ENCODE results near the gene RAD9B. TPM values are rescaled to one million over a fixed set of nuclear protein-coding genes. Genes with fewer than 3 reads are reported as not detected.
"Not testable (repeated sequence)": the region's sequence is repeated elsewhere in the genome, so short reads cannot be mapped to it uniquely, and the experiment has no call there.

RAD9B gene
- total and polyA plus RNA-seq, 2 of the 13 experiments (the other 11 are each of a cell fraction or from before 2014, with no cell fraction given), result 0.05 to 0.38 TPM

DNA sequence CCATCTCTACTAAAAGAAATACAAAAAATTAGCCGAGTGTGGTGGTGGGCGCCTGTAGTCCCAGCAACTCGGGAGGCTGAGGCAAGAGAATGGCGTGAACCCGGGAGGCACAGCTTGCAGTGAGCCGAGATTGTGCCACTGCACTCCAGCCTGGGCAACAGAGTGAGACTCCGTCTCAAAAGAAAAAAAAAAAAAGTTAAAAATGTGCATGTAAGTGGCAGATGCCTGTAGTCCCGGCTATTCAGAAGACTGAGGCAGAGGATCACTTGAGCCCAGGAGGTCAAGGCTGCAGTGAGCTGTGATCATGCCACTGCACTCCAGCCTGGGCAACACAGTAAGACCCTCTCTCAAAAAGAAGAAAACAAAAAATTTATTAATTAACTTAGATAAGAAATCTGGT, 15.9 kb downstream of the RAD9B start:
- WGBS (ENCODE audit: low lambda C conversion rate), result 55% methylated on average over 8 of the region's 8 CpGs
- H3K9me3 ChIP-seq (ENCODE audit: low read length); intact Hi-C loops (cut with micrococcal nuclease; ENCODE audit: unreplicated experiment); CTCF ChIA-PET (ENCODE audit: low intra/inter-chr PET ratio, low total read pairs); H3K36me3 ChIP-seq (replicated peaks in 1 of 2; ENCODE audit: control insufficient read depth in 1 of 2, insufficient read depth in 2 of 2, low read length in 2 of 2); H3K79me2 ChIP-seq (ENCODE audit: insufficient read depth, low read length); H3K27me3 ChIP-seq (ENCODE audit: control insufficient read depth in 1 of 2, insufficient read depth in 2 of 2, low read length in 2 of 2); H2AFZ ChIP-seq (ENCODE audit: low read length); FAIRE-seq; BruUV-seq (replicated peaks); ATAC-seq; H3K27ac ChIP-seq (ENCODE audit: extremely low read length, insufficient read depth, low read length); H3K4me3 ChIP-seq (replicated peaks in 1 of 3; ENCODE audit: insufficient read depth in 1 of 3, low read depth in 2 of 3, low read length in 3 of 3); DNase-seq (ENCODE audit: low spot score); H3K9ac ChIP-seq (ENCODE audit: insufficient read depth, low read depth, low read length); H3K4me2 ChIP-seq (ENCODE audit: low read depth, low read length); H4K20me1 ChIP-seq (ENCODE audit: insufficient read depth, low read length); H3K4me1 ChIP-seq (ENCODE audit: insufficient read depth, low read length); in situ Hi-C loops (cut with HindIII; ENCODE audit: extremely low pct_ligation_motif_present, low pct_unique_long_range_greater_than_20kb): not testable (repeated sequence)
- POLR2A ChIA-PET, result interaction anchor here (0.6 kb wide), 1 partner anchor 87 kb away, joined by 4 read pairs; no protein-coding TSS in a partner anchor
- TF ChIP-seq ZNF121 (CRISPR knock-in tag; IDR thresholded peaks at IDR 0.05), result peak; percentile 53; the same call in 1 of the 2 replicates

DNA sequence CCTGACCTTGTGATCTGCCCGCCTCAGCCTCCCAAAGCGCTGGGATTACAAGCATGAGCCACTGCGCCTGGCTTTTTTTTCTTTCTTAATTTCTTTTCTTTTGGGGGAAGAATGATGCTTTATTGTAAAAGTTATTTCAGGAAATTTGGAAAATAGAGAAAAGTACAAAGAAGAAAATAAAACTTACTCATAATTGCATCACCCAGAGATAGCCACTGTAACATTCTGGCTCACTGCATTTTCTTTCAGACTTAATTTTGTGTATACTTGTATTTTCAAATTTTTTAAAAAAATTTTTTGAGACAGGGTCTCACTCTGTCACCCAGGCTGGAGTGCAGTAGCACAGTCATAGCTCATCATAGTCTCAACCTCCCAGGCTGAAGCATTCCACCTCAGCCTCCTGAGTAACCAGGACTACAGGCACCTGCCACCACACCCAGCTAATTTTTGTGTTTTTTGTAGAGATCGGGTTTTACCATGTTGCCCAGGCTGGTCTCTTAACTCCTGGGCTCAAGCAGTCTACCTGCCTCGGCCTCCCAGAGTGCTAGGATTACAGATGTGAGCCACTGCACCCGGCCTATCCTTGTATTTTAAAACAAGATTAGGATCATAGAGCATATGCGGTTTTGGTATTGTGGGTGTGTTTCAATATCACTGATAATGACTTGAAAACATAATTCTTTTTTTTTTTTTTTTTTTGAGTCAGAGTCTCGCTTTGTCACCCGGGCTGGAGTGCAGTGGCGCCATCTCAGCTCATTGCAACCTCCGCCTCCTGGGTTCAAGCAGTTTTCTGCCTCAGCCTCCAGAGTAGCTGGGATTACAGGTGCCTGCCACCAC, 19.0 kb downstream of the RAD9B start:
- ATAC-seq; H4K20me1 ChIP-seq (ENCODE audit: insufficient read depth, low read length); H2AFZ ChIP-seq (ENCODE audit: low read length); POLR2A ChIA-PET; H3K4me1 ChIP-seq (ENCODE audit: insufficient read depth, low read length); in situ Hi-C loops (cut with HindIII; ENCODE audit: extremely low pct_ligation_motif_present, low pct_unique_long_range_greater_than_20kb); H3K27ac ChIP-seq (ENCODE audit: extremely low read length, insufficient read depth, low read length); H3K27me3 ChIP-seq (ENCODE audit: control insufficient read depth in 1 of 2, insufficient read depth in 2 of 2, low read length in 2 of 2); DNase-seq (ENCODE audit: low spot score); H3K79me2 ChIP-seq (ENCODE audit: insufficient read depth, low read length); H3K9me3 ChIP-seq (ENCODE audit: low read length); FAIRE-seq; H3K4me3 ChIP-seq (replicated peaks in 1 of 3; ENCODE audit: insufficient read depth in 1 of 3, low read depth in 2 of 3, low read length in 3 of 3); BruUV-seq (replicated peaks); intact Hi-C loops (cut with micrococcal nuclease; ENCODE audit: unreplicated experiment); H3K9ac ChIP-seq (ENCODE audit: insufficient read depth, low read depth, low read length); H3K36me3 ChIP-seq (replicated peaks in 1 of 2; ENCODE audit: control insufficient read depth in 1 of 2, insufficient read depth in 2 of 2, low read length in 2 of 2); CTCF ChIA-PET (ENCODE audit: low intra/inter-chr PET ratio, low total read pairs): not testable (repeated sequence)
- WGBS (ENCODE audit: low lambda C conversion rate), result 57% methylated on average over 11 of the region's 11 CpGs
- H3K4me2 ChIP-seq (ENCODE audit: low read depth, low read length), result peak overlapping the region; percentile 12; the same call in 1 of the 2 replicates

Measured in HepG2 (cell line).